Caco-2 (cell line): ENCODE measurements around the gene S100A3. TPM values are rescaled to one million over a fixed set of nuclear protein-coding genes. Genes with fewer than 3 reads are reported as not detected.

Experiments used
- BruUV-seq: library from RNA; stranded (reverse); fragments of 400-500 nt; replicated peaks from 2 replicates; lab custom pipeline; 2021; lab: Mats Ljungman, UMichigan
- CTCF ChIA-PET: fragments of 300-600 bp; sonication (Branson Sonifier 250); formaldehyde crosslinking; loops from one replicate; lab custom pipeline; 2022; ENCODE audit warnings: antibody characterized with exemption; lab: Charles Lee
- POLR2A ChIA-PET: fragments of 300-600 bp; sonication (Branson Sonifier 250); formaldehyde crosslinking; loops from one replicate; lab custom pipeline; 2022; ENCODE audit warnings: antibody characterized with exemption; lab: Charles Lee
- DNase-seq, 2 experiments: peaks; one replicate each; pipeline versions ENCODE4 v3.0.0 to v3.0.0-alpha.2; 2020 to 2022
- H3K27me3 ChIP-seq: replicated peaks from 2 replicates; pipeline ENCODE4 v1.6.0; 2011; ENCODE audit warnings: low read length; ENCODE audit not compliant: control insufficient read depth, insufficient read depth
- H3K36me3 ChIP-seq: 2 replicates; pipeline ENCODE4 v1.5.1; 2011; ENCODE audit warnings: low read length; ENCODE audit not compliant: control insufficient read depth, insufficient read depth
- H3K4me1 ChIP-seq: fragments of 250-450 bp; sonication (Bioruptor Pico); 2 replicates; pipeline ENCODE4 v1.5.1; 2020; ENCODE audit warnings: mild to moderate bottlenecking
- H3K4me3 ChIP-seq: 2 replicates; pipeline ENCODE4 v1.5.1; 2011; ENCODE audit warnings: low read depth, mild to moderate bottlenecking, control low read depth, low read length
- H3K9me3 ChIP-seq: fragments of 250-450 bp; sonication (Bioruptor Pico); 2 replicates; pipeline ENCODE4 v1.5.1; 2020; ENCODE audit warnings: mild to moderate bottlenecking, moderate library complexity
- H3K27ac Mint-ChIP-seq: one replicate; pipeline ENCODE4 v1.8.0; 2022; ENCODE audit warnings: mixed read lengths; ENCODE audit not compliant: unreplicated experiment
- H3K27me3 Mint-ChIP-seq: one replicate; pipeline ENCODE4 v1.8.0; 2022; ENCODE audit warnings: mixed read lengths; ENCODE audit not compliant: insufficient read depth, unreplicated experiment
- H3K36me3 Mint-ChIP-seq: one replicate; pipeline ENCODE4 v1.8.0; 2022; ENCODE audit warnings: mild to moderate bottlenecking, mixed read lengths; ENCODE audit not compliant: insufficient read depth, unreplicated experiment
- H3K4me1 Mint-ChIP-seq: one replicate; pipeline ENCODE4 v1.8.0; 2022; ENCODE audit warnings: low read depth, mixed read lengths; ENCODE audit not compliant: unreplicated experiment
- H3K4me3 Mint-ChIP-seq: one replicate; pipeline ENCODE4 v1.8.0; 2022; ENCODE audit warnings: mild to moderate bottlenecking, moderate library complexity, mixed read lengths; ENCODE audit not compliant: unreplicated experiment
- H3K9me3 Mint-ChIP-seq: one replicate; pipeline ENCODE4 v1.8.0; 2022; ENCODE audit warnings: mixed read lengths; ENCODE audit not compliant: unreplicated experiment
- CTCF ChIP-seq, 2 experiments: fragments of 200-600 bp in 1 of 2; IDR thresholded peaks; 1 replicate in 1 of 2; 2 replicates in 1 of 2; pipeline versions ENCODE4 v1.5.1 to v1.8.0; 2011 to 2022; ENCODE audit warnings: antibody characterized with exemption in 1 of 2, control low read depth in 1 of 2, inconsistent platforms in 1 of 2, low read depth in 1 of 2, low read length in 1 of 2, mild to moderate bottlenecking in 1 of 2, moderate library complexity in 1 of 2; ENCODE audit not compliant: insufficient read depth in 1 of 2, severe bottlenecking in 1 of 2, unreplicated experiment in 1 of 2
- intact Hi-C: fragments of 100-400 bp; cut with micrococcal nuclease; formaldehyde crosslinking; loops from one replicate; pipeline ENCODE4 v1.10.0; 2022; ENCODE audit not compliant: unreplicated experiment
- total RNA-seq: library from RNA; stranded (reverse); gene quantifications from 2 replicates; pipeline ENCODE4 v1.2.3, GENCODE V29; 2022

The S100A3 gene
- total RNA-seq, 1 experiment from 2014 or later: 0.61 TPM

- Mint-ChIP-seq H3K9me3 (no peaks in the 10 kb centered on the region), H3K36me3 (peaks cover 15% of the 10 kb centered on the region), H3K4me3 (peak overlapping the region; percentile 46), H3K27ac (peak overlapping the region; percentile 98), H3K27me3 (no peaks in the 10 kb centered on the region), H3K4me1 (peaks cover 71% of the 10 kb centered on the region)
- peak; percentile 94 for DNase-seq
- TF ChIP-seq CTCF (IDR thresholded peaks at IDR 0.05; ENCODE audit: insufficient read depth in 1 of 2, low read depth in 1 of 2, low read length in 1 of 2, severe bottlenecking in 1 of 2, unreplicated experiment in 1 of 2): peak; percentile 96 to 98
- peaks cover 67% of the 10 kb centered on the region for H3K4me1 ChIP-seq
- H3K36me3 ChIP-seq: no peaks in the 10 kb centered on the region
- CTCF ChIA-PET: interaction anchor here (0.7 to 2.0 kb wide), 13 partner anchors 9 to 61 kb away, joined by 3 to 22 read pairs (median 7); partner anchors contain the start of genes S100A13, S100A16, S100A4 and S100A6
- H3K27me3 ChIP-seq: no peaks in the 10 kb centered on the region
- POLR2A ChIA-PET: interaction anchor here (0.6 to 1.7 kb wide), 5 partner anchors 11 to 59 kb away, joined by 3 to 6 read pairs (median 5); partner anchors contain the start of genes S100A13, S100A14, S100A16 and S100A4
- intact Hi-C loops: loop anchor here (1.0 to 10.0 kb wide), 3 partner anchors 35 to 214 kb away; partner anchors contain the start of gene S100A9
- no peaks in the 10 kb centered on the region for H3K9me3 ChIP-seq
- no TSS peak for BruUV-seq
- no peak overlapping the region for H3K4me3 ChIP-seq
Observed at GRCh38 chr1:153568367-153569099, 19.5 kb upstream of the S100A3 start.

- Histone ChIP-seq H3K36me3 (no peaks in the 10 kb centered on the region), H3K4me3 (no peak overlapping the region), H3K27me3 (no peaks in the 10 kb centered on the region), H3K4me1 (peaks cover 63% of the 10 kb centered on the region), H3K9me3 (no peaks in the 10 kb centered on the region)
- H3K9me3 Mint-ChIP-seq: no peaks in the 10 kb centered on the region
- ChIA-PET CTCF (interaction anchor here (0.7 to 2.0 kb wide), 12 partner anchors 10 to 59 kb away, joined by 3 to 22 read pairs (median 7); partner anchors contain the start of genes S100A13, S100A16, S100A4 and S100A6), POLR2A (interaction anchor here (0.6 to 1.7 kb wide), 5 partner anchors 11 to 60 kb away, joined by 3 to 6 read pairs (median 5); partner anchors contain the start of genes S100A13, S100A14, S100A16 and S100A4)
- BruUV-seq: TSS peak; percentile 53
- DNase-seq: no peak
- H3K27ac Mint-ChIP-seq: peak overlapping the region; percentile 98
- peaks cover 64% of the 10 kb centered on the region for H3K4me1 Mint-ChIP-seq
- peak overlapping the region; percentile 46 for H3K4me3 Mint-ChIP-seq
- H3K27me3 Mint-ChIP-seq: no peaks in the 10 kb centered on the region
- peaks cover 15% of the 10 kb centered on the region for H3K36me3 Mint-ChIP-seq
- intact Hi-C loops: loop anchor here (1.0 to 10.0 kb wide), 3 partner anchors 34 to 213 kb away; partner anchors contain the start of gene S100A9
- TF ChIP-seq CTCF (IDR thresholded peaks at IDR 0.05; ENCODE audit: insufficient read depth in 1 of 2, low read depth in 1 of 2, low read length in 1 of 2, severe bottlenecking in 1 of 2, unreplicated experiment in 1 of 2): no peak
Observed at GRCh38 chr1:153567621-153568366, 18.7 kb upstream of the S100A3 start.
